ENCODE measurements around the gene ICE1.
"Not testable (repeated sequence)": the region's sequence is repeated elsewhere in the genome, so short reads cannot be mapped to it uniquely, and the experiment has no call there.

ICE1 gene

DNA sequence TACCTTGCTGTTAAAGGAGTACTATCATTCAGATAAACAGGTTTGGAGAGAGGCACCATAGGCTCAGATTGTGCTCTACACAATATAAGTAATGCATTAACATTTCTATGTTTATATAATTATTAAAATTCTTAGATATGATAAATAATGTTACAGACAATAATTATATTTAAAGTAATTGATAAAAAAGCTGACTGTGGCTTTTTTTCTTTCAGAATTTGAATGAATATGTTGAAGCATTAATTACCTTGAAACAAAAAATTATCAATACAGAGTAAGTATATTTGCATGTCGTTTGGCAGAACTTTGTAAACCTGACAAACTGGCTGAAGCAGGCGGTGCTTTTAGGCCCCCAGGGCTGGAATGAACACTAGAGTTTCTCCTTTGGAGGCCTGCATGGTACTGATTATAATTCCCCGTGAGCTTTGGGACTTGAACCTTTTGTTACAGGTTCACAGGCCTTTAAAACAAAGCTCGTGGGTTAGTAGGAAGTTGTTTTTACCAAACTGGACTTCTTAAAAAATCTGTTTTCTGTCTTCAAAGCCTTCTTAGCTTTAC is 13.8 kb downstream of the ICE1 start:
- DNase-seq, result no peak

DNA sequence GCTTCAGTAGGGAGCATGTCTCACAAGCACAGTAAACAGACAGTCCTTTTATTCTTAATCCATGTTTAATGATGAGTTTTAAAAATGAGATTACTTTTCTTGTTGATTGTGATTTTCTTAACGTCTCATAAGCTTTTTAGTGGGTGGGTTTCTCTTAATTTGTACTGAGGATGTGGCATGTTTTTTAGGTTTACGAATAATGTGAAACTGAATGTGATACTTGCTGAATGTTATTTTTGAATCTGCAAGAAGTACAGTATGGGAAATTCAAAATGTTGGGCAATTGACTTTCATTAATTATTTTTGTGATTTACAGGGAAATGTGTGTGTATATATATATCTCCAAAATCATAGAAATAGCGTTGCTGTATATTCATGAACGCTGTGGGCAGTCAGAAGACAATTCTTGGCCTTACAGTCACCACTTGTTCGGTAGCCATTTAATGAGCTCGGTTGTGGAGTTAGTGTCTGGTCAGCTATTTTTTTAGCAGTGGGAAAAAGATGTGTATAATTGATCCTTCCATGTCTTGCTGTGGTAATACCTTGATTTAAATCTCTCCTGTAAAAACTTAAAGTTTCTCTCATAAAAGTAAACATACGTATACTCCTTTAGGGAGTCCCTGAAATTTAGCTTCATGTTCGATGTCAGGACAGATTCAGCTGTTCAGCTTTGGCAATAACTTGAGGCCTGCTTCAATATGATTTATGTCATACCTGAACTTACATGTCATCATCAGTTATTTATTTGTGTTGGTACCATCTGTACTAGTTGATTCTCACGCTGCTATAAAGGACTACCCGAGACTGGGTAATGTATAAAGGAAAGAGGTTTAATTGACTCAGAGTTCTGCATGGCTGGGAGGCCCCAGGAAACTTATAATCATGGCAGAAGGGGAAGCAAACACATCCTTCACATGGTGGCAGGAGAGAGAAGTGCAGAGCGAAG is 15.0 kb downstream of the ICE1 start:
- DNase-seq, result no peak

DNA sequence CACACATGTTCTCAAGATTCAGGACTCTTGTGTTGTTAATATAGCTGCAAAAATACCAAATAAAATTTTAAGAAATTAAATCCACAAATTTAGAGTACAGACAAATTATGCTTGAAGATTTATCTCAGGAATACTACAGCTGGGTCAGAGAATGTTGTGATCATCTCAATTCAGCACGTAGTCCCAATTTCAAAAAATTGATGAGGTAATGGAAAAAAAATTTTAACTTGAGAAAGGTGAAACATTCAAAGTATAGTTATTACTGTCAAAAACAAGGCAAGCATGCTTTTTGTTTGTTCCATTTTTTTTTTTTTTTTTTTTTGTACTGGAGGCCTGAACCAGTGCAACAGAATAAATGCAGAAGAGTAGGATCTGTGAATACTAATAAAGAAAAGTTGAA is 29.4 kb downstream of the ICE1 start:
- DNase-seq, result no peak

DNA sequence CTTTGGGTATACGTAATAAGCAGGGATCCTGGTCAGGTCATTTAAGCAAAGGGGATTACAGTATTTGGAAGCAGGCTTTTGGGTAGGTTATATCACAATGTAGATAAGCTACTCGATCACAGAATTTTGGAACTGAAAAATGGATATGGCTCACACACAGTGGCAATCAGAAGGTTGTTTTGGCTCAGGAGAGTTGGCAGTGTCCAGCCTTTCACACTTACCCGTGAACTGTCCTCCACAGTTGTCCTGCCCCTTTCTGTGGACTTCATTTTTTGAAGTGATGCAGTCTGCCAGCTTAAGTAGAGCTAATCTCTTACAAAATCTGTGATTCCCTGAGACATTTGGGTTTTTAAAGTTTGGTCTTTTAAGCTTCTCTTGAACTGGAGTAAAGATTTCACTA is 30.7 kb downstream of the ICE1 start:
- no peak for DNase-seq

DNA sequence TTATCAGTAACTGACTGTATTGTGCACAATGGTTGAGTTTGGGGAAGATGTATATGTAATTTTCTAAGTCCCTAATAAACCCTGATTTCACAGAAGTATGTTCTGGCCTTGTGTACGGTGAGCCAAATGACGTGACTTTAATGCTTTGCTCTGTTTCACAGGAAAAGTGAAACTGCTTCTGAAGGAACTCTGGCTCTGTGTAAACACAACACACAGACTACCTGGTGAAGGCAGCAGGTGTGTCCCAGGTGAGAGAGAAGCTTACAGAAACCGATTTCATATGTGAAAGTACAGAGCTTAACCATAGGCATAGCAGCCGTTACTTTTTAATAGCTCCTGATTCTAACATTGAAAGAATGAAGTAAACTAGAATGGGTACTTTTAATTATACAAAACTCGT is 31.9 kb downstream of the ICE1 start:
- DNase-seq, result no peak

DNA sequence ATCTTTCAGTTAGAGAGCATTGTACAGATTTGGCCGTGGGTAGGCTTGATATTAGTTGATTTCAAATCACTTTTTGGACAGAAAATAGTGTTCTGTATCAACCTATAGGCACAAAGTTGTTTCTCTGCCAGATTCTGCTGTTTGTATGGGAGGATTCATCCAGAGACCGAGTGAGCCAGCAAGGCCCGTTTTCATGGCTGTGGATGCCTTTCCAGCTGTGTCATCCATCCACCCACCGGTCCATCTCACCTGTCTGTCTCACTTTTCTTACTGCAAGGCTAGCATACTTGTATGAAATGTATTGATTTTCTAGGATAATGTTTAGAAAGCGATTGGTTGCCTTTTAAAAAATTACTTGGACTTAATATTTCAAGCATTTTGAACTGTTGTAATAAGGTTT is 34.4 kb downstream of the ICE1 start:
- no peak for DNase-seq

DNA sequence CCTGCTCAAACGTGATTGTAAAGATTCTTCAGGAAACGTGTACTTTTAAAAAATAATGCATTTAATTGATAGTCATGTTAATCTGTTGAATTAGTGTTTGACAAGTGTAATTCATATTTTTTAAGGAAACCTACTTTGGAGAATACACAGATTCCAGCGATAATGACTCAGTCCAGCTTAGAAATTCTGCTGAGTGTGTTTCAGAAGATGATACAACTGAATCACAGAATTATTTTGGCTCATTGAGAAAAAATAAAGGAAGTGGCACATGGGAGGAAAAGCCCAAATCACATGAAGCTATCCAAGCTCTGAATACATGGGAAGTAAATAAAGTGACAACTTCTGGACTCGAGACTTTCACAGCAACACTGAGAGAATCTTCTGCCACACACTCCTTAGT is 37.8 kb downstream of the ICE1 start:
- no peak for DNase-seq

DNA sequence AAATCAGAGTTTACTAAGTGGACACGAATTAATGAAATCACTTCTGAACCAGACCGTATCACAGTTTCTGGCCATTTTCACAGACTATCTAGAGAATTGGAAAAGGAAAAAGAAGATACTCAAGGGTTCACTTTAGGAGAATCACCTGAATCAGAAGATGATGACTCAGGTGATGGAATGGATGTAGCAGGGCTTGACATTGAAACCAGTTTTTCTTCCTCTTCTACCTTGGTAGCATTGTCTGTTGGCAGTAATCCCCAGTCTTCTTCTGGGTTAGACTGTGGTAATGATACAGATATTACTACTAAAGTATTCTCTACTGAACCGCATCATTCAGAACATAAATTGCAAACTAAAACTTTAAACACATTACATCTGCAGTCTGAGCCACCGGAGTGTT is 38.5 kb downstream of the ICE1 start:
- DNase-seq, result no peak

DNA sequence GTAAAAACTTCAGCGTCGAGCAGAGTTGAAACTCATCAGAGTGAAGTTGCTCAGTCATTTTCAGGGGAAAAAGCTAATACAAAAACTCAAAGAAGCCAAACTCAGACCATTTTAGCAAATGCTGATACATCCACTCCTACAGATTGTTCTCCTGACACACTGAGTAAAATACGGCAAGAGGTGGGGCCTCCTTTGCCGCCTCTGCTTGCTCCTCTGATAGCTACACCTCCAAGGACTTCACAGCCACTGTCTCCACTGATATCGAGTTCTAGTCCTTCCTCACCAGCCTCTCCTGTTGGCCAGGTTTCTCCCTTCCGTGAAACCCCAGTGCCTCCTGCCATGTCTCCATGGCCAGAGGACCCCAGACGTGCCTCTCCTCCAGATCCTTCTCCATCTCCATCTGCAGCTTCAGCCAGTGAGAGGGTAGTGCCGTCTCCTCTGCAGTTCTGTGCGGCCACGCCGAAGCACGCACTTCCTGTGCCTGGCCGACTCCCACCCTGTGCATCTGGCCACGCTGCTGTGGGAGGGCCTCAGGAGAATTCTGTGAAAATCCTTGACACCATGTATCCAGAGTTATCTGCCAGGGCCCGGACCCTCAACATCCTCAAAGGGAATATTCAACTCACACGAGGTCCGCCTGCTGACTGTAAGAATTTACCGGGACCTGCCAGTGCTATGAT is 41.7 kb downstream of the ICE1 start:
- DNase-seq, result no peak

DNA sequence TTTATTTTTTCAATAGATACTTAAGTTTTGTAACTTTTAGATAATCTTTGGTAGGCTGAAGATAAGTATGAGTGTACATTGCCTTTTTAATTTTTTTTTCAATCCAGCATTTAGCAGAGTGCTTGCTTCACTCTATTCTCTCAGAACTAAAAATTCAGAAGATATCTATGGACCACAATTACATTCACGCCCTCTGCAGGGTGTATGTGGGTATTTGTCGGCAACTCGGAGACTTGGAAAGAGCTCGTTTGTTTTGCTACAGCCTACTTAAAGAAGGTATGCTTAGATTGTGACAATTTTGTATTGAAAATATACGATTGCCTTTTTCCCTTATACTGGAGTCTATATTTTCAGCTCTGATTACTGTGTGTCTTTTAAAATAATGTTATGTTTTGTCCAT is 43.8 kb downstream of the ICE1 start:
- DNase-seq, result no peak

DNA sequence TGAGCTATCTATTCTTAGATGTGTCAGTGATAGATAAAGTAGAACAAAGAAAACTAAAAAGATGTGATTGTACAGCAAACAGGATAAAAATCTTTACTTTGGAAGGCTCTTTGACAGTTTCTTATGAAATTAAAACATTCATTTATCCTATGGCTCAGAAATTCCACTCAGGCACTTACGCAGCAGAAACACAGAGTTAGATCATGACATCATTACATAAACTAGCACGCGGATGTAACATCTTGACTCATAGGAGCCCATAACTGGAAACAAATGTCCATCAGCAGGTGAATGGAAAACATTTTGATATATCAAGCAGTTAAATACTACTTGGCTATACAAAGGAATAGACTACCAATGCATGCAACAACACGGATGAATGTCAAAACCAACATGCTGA is 45.3 kb downstream of the ICE1 start:
- no peak for DNase-seq

DNA sequence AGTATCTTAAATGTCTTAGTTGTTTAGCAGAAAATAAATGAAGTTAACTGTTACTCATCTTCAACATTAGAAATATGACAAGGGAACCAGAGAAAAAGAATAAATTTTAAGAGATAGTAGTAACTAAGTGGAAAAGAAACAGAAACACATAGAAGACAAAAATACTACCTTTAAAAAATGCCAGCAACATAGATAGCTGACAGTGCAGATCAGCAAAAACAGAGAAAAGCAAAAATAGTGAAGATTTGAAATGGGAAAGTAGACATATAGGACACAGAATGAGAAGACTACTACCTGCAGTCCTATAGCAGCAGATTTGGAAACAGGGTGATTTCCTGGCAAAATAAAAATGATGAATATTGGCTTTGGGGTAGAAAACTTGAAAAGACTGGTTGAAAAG is 48.5 kb downstream of the ICE1 start:
- DNase-seq, result no peak

DNA sequence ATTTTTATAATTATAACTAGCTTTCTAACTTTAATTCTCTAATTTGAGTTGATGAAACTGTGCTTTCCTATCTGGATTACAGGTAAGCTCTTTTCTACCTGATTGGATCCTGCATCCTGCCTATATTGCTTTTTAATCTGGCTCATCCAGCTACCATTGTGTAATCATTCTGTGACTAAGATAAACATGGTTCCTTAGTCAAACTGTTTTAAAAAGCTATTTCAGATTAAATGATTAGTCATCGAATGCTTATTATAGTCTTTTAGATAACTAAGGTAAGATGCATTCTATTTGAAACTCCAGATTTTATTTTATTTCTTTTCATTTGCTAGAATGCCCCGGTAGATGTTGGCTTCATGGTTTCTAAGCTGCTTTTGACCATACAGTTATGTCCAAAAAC is 50.7 kb downstream of the ICE1 start:
- no peak for DNase-seq

DNA sequence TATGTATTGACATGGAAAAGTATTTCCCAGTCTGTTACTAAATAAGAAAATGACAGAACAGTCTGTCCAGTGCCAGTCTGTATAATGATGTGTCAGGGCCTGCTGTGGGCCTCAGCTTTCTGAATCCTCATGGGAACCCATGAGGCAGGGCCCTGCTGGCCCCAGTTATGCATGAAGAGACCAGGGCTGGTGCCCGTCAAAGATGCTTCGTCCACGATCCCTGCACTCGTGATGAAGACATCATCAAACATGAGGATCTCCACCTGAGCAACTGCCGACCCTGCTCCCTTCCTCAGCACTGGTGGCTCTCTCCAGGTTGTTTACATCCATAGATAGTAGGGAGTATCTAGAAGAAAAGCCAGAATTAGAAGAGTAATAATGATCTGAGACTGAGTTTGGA is 52.5 kb downstream of the ICE1 start:
- DNase-seq, result no peak

DNA sequence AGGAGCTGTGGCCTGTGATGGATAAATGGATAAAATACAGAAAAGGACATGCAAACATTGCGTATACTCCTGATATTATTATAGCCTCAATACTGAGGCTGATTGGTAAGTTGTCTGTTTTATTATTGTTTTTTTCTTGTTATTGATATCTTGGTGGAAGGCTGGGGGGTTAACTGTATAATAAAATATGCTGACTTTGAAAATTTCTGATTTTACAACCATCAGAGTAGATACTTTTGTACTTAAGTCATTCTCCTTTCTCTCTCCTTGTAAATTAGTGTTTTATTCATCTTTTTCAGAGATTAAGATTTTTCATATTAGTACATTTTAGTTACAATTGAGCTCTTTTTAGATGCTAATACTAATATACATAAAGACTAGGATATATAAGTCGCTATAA is 53.5 kb downstream of the ICE1 start:
- no peak for DNase-seq

DNA sequence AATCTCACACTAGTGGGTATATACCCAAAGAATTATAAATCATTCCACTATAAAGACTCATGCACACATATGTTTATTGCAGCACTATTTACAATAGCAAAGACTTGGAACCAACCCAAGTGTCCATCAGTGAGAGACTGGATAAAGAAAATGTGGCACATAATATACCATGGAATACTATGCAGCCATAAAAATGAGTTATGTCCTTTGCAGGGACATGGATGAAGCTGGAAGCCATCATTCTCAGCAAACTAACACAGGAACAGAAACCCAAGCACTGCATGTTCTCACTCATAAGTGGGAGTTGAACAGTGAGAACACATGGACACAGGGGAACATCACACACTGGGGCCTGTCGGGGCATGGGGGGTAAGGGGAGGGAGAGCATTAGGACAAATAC is 57.1 kb downstream of the ICE1 start:
- not testable (repeated sequence) for DNase-seq

DNA sequence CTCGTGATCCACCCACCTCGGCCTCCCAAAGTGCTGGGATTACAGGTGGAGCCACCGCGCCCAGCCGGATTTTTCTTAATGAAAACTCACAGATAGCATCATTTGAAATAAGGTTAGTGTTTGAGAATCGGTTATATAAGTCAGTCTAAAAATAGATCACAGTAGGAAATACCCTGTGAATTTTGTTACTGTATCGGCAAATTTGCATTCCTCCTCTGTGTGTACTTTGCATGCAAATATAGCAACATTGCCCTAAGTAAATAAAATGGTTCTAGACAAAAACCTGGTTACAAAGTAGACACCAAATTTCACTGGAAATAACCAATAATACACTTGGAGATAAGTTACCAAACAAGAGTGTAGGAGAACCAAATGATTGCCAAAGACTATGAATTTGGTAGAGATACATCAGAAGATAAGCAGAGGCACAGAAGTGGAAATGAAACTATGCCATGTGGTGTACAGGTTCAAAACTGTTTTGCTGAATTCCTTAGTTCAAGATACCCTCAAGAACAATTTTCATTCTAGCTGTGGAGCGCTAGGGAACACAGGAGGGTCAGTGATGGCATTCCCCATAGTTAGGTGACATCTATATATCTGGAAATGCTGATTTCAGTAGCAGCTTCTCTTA is 58.1 kb downstream of the ICE1 start:
- DNase-seq, result no peak

DNA sequence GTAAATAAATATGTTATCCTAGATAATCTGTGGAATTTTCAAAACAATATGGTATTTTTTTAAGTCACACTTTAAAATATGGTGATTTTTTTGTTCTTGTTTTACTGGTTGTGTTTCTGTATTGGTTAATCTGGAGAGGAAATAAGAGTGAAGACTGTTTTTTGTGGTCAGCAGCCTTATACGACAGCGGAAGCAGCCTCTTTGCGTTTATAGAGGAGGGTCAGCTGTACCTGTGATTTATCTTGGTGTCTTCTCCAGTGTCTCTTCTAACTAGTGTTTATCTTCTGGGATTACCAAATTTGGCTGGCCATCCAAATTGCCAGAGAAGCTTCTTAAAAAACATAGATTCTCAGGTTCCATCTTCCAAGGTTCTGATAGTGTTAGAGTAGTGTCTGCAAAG is 58.7 kb downstream of the ICE1 start:
- DNase-seq, result no peak

DNA sequence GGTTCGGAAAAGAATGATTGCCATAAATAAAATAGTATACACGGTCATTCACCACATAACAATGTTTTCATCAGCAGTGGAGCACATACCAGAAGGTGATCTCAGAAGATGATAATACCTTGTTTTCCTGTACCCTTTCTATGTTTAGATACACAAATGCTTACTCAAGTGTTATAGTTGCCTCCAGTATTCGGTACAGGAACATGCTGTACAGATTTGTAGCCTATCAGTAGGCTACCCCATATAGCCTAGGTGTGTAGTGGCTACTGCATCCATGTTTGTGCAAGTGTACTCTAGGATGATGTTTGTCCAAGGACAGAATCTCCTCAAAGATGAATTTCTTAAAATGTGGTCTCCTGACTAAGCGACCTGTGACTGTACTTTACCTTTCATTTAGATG is 59.2 kb downstream of the ICE1 start:
- DNase-seq, result no peak

DNA sequence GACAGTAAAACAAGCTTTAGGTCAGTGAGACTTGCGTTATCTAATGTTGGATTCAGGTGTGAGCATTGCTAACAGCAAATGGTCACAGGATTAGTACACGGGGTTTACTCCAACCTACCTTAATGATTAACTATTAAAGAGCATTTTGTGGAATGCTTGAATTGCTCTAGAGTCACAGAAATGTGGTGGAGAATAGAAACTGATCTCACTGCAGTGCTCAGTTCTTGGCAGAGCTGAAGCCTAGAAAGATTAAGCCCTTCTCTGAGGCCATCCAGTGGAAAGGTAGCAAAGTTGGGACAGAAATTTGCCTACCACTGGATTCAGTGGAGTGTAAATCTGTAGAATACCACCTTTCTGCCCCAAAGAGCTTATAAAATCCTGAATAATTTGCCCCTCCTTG is 60.9 kb downstream of the ICE1 start:
- DNase-seq, result no peak

DNA sequence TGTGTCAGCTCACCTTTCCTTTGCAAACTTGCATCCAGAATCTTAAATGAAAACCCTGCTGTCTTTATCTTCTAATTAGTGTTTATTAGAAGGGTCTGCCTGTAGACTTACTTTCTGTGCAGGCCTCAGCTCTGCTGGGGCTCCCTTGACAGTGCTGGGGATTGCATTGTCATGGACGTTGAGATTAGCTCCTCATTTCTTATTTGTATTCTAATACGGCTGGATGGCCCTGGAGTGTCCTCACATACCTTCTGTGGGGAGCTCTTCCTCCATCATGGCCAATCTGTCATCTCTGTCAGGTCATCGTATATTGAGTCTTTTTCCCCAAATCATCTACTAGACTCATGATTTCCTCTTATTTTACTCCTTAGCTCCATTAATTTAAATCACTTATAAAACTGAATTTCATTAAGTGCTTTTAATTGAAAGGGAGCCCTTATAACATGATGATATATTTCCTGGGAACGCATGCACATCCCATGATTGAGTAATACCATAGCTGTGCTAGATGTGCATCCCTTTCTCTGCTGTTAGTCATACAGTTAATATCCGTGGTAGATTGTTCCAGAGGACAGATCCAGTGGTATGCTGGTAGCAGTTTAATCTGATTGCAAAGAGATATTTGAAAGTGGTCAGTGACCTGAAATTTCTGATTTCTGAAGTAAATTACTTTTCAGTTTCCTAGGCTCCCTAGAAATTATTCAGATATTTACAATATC is 61.6 kb downstream of the ICE1 start:
- DNase-seq, result no peak

DNA sequence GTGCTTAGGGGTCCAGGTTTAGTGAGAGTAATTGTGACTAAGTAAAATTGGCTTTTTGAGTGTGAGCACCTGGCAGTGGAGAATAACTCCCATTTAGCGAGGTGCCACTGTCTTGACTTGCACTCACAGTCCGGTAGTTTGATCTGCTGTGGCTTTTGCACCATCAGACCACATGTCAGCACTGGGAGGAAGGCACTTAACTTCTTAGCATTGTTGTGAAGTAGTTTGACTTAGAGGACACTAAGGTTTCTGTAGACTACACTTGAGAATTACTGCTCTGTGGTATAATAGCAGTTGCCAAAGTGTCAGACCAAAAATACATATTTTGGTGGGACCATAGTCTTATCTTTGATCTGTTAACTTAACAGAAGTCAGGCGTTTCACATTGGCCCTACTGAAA is 63.6 kb downstream of the ICE1 start:
- no peak for DNase-seq
